H54 (cell line): ENCODE data around the gene ESRP2.
A peak's percentile ranks its signal among the peaks of the same experiment; 100 is the strongest.

Source experiments
- DNase-seq: peaks from one replicate; pipeline ENCODE4 v3.0.0; 2011; ENCODE audit warnings: low spot score, mixed read lengths; ENCODE audit not compliant: insufficient read length
- FAIRE-seq: peaks from 3 replicates; lab custom pipeline; 2011; peaks lifted over from hg19 to GRCh38; lab: Jason Lieb, UNC
- POLR2A ChIP-seq: IDR thresholded peaks from 2 replicates; pipeline ENCODE4 v1.6.1; 2011; ENCODE audit warnings: low read depth, mild to moderate bottlenecking, low read length

Gene ESRP2

GRCh38 chr16:68272507-68273209, 36.7 kb upstream of the ESRP2 start:
- TF ChIP-seq POLR2A = no peak
- no peak for DNase-seq
- no peak for FAIRE-seq

- DNase-seq (no peak), FAIRE-seq (no peak)
- no peak for TF ChIP-seq POLR2A
These were observed 34.4 kb upstream of the ESRP2 start for GRCh38 chr16:68270353-68270752.

- DNase-seq (no peak), FAIRE-seq (no peak)
These were observed 33.9 kb upstream of the ESRP2 start for GRCh38 chr16:68269793-68270192.

GRCh38 chr16:68267612-68268405, 31.9 kb upstream of the ESRP2 start:
- no peak for DNase-seq
- no peak for FAIRE-seq
- TF ChIP-seq POLR2A = no peak

More at GRCh38 chr16:68269793-68270192, 33.9 kb upstream of the ESRP2 start:
- TF ChIP-seq POLR2A = no peak

- TF ChIP-seq POLR2A = no peak
- peak; percentile 50 for FAIRE-seq
- DNase-seq = peak; percentile 85
These were observed 29.4 kb upstream of the ESRP2 start for GRCh38 chr16:68265078-68265920.

GRCh38 chr16:68264128-68265077, 28.5 kb upstream of the ESRP2 start, which contains the start of gene SLC7A6:
TSS of gene SLC7A6 (plus strand) at chr16:68264526. CDS start at chr16:68274727, 10,201 bp downstream.
- DNase-seq (peak; percentile 84), FAIRE-seq (no peak)
- peak; percentile 88 for TF ChIP-seq POLR2A

GRCh38 chr16:68263559-68264127, 27.7 kb upstream of the ESRP2 start:
- no peak for DNase-seq
- FAIRE-seq = no peak
- TF ChIP-seq POLR2A = no peak

- FAIRE-seq (no peak), DNase-seq (no peak)
- TF ChIP-seq POLR2A = no peak
These were observed 23.3 kb upstream of the ESRP2 start for GRCh38 chr16:68259007-68259825.

GRCh38 chr16:68257906-68258800, 22.2 kb upstream of the ESRP2 start:
- no peak for TF ChIP-seq POLR2A
- FAIRE-seq (peak; percentile 86), DNase-seq (peak; percentile 92)

- DNase-seq (peak; percentile 43), FAIRE-seq (no peak)
- TF ChIP-seq POLR2A = no peak
These were observed 21.5 kb upstream of the ESRP2 start for GRCh38 chr16:68257251-68257905.
